Liver (tissue), 3 donors: ENCODE results near the gene DPAGT1.

Experiments used
- EGR1 ChIP-seq, 2 donors: IDR thresholded peaks; 2 replicates each; pipeline ENCODE4 v1.6.1; 2016 to 2018; ENCODE audit warnings: antibody characterized with exemption in 2 of 2, low read depth in 2 of 2
- FOXA1 ChIP-seq: IDR thresholded peaks from 2 replicates; pipeline ENCODE4 v1.6.1; 2016; ENCODE audit warnings: antibody characterized with exemption
- GABPA ChIP-seq, 2 donors: IDR thresholded peaks in 1 of 2; conservative IDR thresholded peaks in 1 of 2; 2 replicates each; pipeline ENCODE4 v1.6.1; 2016; ENCODE audit warnings: antibody characterized with exemption in 2 of 2, mild to moderate bottlenecking in 1 of 2, moderate library complexity in 1 of 2
- NR2F2 ChIP-seq: IDR thresholded peaks from 2 replicates; pipeline ENCODE4 v1.6.1; 2016; ENCODE audit warnings: antibody characterized with exemption
- RAD21 ChIP-seq, 2 donors: IDR thresholded peaks; 2 replicates each; pipeline ENCODE4 v1.6.1; 2016; ENCODE audit warnings: antibody characterized with exemption in 2 of 2, mild to moderate bottlenecking in 2 of 2
- RXRA ChIP-seq, 2 donors: IDR thresholded peaks; 2 replicates each; pipeline ENCODE4 v1.6.1; 2017 to 2018; ENCODE audit warnings: antibody characterized with exemption in 2 of 2, mild to moderate bottlenecking in 1 of 2
- TAF1 ChIP-seq: conservative IDR thresholded peaks from 2 replicates; pipeline ENCODE4 v1.6.1; 2016; ENCODE audit warnings: antibody characterized with exemption, mild to moderate bottlenecking
- YY1 ChIP-seq: IDR thresholded peaks from 2 replicates; pipeline ENCODE4 v1.6.1; 2016; ENCODE audit warnings: antibody characterized with exemption, mild to moderate bottlenecking
- TF ChIP-seq, protein P1 (sequence below): fragments of 150-350 bp; IDR thresholded peaks from 2 replicates; pipeline ENCODE4 v1.5.1; 2017; ENCODE audit warnings: improper control_type of control experiment, low read depth, low read length; ENCODE audit not compliant: missing input control
- TF ChIP-seq, protein P2 (sequence below): IDR thresholded peaks from 2 replicates; pipeline ENCODE4 v1.6.1; 2016; ENCODE audit warnings: antibody characterized with exemption, mild to moderate bottlenecking
- TF ChIP-seq, protein P3 (sequence below): IDR thresholded peaks from 2 replicates; pipeline ENCODE4 v1.6.1; 2016; ENCODE audit warnings: antibody characterized with exemption
- TF ChIP-seq, protein P4 (sequence below): IDR thresholded peaks from 2 replicates; pipeline ENCODE4 v1.6.1; 2016; ENCODE audit warnings: antibody characterized with exemption
- donor health status: healthy.
- donor health status: healthy.

DNA sequence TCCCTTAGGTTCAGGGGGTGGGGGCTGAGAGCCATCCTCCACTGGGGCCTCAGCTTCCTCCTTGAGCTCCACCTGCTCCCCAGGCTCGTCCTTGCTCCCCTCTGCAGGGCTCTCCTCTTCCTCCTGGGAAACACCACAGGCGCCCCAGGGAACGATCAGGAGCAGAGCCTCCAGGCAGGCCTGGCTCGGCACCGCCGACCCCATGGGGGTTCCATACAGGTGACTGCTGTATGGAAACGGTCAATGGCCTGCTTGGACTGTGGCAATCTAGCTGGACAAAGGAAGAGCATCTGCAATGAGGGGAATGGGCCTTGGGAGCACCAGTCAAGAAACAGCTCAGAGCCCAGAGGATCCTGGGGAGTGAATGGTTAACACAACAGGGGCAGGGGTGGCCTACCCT lies 52.6 kb downstream of the DPAGT1 start:
- TF ChIP-seq, protein P1, sequence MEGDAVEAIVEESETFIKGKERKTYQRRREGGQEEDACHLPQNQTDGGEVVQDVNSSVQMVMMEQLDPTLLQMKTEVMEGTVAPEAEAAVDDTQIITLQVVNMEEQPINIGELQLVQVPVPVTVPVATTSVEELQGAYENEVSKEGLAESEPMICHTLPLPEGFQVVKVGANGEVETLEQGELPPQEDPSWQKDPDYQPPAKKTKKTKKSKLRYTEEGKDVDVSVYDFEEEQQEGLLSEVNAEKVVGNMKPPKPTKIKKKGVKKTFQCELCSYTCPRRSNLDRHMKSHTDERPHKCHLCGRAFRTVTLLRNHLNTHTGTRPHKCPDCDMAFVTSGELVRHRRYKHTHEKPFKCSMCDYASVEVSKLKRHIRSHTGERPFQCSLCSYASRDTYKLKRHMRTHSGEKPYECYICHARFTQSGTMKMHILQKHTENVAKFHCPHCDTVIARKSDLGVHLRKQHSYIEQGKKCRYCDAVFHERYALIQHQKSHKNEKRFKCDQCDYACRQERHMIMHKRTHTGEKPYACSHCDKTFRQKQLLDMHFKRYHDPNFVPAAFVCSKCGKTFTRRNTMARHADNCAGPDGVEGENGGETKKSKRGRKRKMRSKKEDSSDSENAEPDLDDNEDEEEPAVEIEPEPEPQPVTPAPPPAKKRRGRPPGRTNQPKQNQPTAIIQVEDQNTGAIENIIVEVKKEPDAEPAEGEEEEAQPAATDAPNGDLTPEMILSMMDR, result no peak
- no peak for TF ChIP-seq NR2F2
- no peak for TF ChIP-seq EGR1 (IDR thresholded peaks at IDR 0.05; ENCODE audit: low read depth in 2 of 2)
- no peak for TF ChIP-seq YY1
- no peak for TF ChIP-seq RXRA (IDR thresholded peaks at IDR 0.05)
- TF ChIP-seq, protein P2, sequence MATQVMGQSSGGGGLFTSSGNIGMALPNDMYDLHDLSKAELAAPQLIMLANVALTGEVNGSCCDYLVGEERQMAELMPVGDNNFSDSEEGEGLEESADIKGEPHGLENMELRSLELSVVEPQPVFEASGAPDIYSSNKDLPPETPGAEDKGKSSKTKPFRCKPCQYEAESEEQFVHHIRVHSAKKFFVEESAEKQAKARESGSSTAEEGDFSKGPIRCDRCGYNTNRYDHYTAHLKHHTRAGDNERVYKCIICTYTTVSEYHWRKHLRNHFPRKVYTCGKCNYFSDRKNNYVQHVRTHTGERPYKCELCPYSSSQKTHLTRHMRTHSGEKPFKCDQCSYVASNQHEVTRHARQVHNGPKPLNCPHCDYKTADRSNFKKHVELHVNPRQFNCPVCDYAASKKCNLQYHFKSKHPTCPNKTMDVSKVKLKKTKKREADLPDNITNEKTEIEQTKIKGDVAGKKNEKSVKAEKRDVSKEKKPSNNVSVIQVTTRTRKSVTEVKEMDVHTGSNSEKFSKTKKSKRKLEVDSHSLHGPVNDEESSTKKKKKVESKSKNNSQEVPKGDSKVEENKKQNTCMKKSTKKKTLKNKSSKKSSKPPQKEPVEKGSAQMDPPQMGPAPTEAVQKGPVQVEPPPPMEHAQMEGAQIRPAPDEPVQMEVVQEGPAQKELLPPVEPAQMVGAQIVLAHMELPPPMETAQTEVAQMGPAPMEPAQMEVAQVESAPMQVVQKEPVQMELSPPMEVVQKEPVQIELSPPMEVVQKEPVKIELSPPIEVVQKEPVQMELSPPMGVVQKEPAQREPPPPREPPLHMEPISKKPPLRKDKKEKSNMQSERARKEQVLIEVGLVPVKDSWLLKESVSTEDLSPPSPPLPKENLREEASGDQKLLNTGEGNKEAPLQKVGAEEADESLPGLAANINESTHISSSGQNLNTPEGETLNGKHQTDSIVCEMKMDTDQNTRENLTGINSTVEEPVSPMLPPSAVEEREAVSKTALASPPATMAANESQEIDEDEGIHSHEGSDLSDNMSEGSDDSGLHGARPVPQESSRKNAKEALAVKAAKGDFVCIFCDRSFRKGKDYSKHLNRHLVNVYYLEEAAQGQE, result no peak
- TF ChIP-seq TAF1, result no peak
- no peak for TF ChIP-seq RAD21 (IDR thresholded peaks at IDR 0.05)
- TF ChIP-seq, protein P3, sequence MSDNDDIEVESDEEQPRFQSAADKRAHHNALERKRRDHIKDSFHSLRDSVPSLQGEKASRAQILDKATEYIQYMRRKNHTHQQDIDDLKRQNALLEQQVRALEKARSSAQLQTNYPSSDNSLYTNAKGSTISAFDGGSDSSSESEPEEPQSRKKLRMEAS, result no peak
- no peak for TF ChIP-seq GABPA (IDR thresholded peaks at IDR 0.05 in 1 of 2, conservative IDR thresholded peaks at IDR 0.05 in 1 of 2)
- no peak for TF ChIP-seq FOXA1
- TF ChIP-seq, protein P4, sequence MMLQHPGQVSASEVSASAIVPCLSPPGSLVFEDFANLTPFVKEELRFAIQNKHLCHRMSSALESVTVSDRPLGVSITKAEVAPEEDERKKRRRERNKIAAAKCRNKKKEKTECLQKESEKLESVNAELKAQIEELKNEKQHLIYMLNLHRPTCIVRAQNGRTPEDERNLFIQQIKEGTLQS, result no peak
